HG02973 (cell line): ENCODE data around the gene TERT.

ENCODE experiments used
- ATAC-seq: cut with Tn5 transposase; IDR thresholded peaks from one replicate; pipeline ENCODE4 v1.9.1; 2021; ENCODE audit warnings: moderate library complexity; ENCODE audit not compliant: unreplicated experiment

TERT gene

GRCh38 chr5:1222621-1223277 lies 72.1 kb downstream of the TERT start:
- no peak for ATAC-seq

DNA sequence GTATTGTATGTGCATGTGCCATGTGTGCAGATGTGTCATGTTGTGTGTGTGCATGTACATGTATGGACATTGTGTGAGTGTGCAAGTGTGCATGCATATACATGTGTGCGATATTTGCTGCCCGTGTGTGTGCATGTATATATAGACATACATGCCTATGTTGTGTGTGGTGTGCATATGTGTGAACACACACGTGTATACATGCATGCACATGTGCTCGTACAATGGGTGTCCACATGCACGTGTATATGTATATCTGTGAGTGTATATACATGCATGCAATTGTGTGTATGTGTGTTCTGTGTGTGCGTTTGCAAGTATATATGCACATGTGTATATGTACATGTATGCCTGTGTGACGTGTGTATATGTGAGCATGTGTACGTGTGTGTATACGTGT lies 72.7 kb downstream of the TERT start:
- no peak for ATAC-seq

GRCh38 chr5:1221721-1222120 lies 73.1 kb downstream of the TERT start:
- ATAC-seq = no peak

- no peak for ATAC-seq
These were observed 74.0 kb downstream of the TERT start for GRCh38 chr5:1220831-1221230.

- ATAC-seq = no peak
These were observed 74.5 kb downstream of the TERT start for GRCh38 chr5:1220351-1220750.

GRCh38 chr5:1219768-1220100 lies 75.1 kb downstream of the TERT start:
- no peak for ATAC-seq

- no peak for ATAC-seq
These were observed 75.6 kb downstream of the TERT start for GRCh38 chr5:1219098-1219767.

GRCh38 chr5:1218351-1219080 lies 76.4 kb downstream of the TERT start:
- no peak for ATAC-seq

GRCh38 chr5:1217596-1218206 lies 77.2 kb downstream of the TERT start:
- no peak for ATAC-seq

DNA sequence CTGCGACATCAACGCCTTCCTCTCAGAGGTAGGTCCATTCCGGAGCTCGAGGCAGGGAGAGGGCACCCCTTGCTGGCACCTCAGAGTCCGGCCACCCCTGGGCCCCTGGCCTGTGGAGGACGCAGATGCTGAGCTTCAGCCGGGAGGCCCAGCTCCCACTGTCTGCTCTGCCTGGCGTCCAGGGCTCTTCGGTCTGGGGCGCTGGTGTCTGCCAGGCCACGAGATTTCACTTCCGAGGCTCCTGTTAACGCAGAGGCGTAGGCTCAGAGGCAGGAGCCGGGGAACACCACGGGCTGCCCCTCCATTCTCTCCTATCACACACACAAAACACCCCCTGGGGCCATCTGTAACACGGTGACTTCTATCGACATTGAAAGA lies 78.0 kb downstream of the TERT start:
- no peak for ATAC-seq

- ATAC-seq = no peak
These were observed 78.5 kb downstream of the TERT start for GRCh38 chr5:1216211-1216917.

- no peak for ATAC-seq
These were observed 79.4 kb downstream of the TERT start for GRCh38 chr5:1215320-1216096.

DNA sequence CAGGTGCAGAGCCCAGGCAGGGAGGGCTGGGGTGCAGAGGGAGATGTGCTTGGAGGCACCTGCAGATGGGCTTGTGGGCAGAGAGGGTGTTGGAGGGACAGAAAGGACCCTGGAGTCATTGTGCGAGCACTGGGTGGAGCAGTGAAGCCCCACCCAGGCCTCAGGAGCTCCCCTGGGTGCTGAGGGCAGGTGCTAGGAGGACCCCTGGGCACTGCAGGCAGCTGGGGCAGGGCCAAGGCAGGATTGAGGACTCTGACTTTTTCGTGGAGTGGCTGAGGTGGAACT lies 80.0 kb downstream of the TERT start:
- ATAC-seq = no peak

DNA sequence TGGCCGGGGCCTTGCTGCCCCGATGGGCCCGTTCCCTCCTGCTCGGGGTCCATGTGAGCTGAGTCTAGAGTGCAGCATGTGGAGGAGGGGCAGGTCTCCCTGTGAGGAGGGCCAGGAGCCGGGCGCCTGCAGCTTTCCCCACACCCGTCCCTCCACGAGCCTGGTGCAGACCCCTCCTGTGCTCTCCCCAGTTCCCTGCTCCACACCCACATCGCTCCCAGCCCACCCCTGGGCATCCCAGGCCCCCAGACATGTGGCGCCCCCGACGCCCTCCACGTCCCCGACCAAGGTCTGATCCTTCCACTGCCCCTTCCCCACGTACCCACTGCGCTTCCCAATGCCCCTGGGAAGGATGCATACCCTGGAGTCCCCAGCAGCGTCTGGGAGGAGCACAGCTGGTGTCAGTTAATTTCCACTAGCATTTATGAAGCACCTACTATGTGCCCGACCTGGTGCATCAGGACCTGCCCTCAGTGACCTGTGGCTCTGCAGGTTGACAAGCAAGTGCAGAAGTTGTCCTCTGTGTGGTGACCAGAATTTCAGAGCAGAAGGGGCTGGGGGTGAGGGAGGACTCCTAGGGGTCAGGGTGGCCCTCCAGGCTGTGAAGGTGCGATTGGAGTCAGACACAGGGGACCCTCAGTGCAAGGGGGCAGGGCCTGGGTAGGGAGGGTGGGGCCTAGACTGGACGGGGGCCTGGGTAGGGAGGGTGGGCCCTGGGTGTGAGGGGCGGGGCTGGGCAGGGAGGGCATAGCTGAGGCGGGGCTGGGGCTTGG lies 80.5 kb downstream of the TERT start:
- ATAC-seq = no peak

GRCh38 chr5:1213508-1214162 lies 81.2 kb downstream of the TERT start:
- ATAC-seq = no peak

DNA sequence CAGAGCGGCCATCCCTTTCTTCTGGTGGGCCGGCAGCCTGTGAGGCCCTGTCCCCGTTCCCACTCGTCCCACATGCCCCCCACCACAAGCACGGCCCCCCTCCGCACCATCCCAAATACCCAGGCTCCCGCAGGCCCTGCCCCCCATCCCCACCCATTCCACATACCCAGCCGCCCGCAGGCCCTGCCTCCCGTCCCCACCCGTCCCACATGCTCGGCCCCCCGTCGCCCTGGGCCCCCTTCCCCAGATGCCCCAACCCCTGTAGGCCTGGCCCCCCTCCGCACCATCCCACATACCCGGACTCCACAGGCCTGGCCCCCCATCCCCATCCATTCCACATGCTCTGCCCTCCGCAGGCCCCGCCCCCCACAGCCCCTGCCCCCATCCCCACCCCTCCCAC lies 82.0 kb downstream of the TERT start:
- ATAC-seq = no peak

GRCh38 chr5:1212271-1212670 lies 82.6 kb downstream of the TERT start:
- ATAC-seq = no peak

GRCh38 chr5:1211701-1212100 lies 83.2 kb downstream of the TERT start:
- ATAC-seq = no peak

DNA sequence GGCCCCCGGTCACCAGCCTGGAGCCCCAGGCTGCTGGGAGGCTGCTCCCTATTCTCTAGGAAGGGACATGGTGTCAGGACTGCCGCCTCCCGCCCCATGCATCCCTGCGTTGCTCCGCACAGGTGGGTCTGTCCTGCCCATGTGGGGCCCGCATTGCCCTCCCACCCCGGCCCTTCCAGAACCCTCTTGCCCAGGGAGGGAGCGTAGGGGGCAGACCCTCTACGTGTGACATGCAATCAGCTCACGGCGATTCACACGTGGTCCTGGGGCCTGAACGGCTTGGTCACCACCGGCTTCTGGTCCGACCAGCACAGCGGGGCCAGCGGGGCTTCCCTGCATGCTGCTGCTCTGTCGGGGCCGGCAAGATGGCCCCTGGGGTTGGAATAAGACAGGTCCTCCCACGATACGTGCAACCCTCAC lies 84.0 kb downstream of the TERT start:
- no peak for ATAC-seq
